Spleen (tissue), 11 donors: ENCODE measurements around the gene C2orf69. TPM values are rescaled to one million over a fixed set of nuclear protein-coding genes. Genes with fewer than 3 reads are reported as not detected.

ENCODE experiments used
- polyA plus RNA-seq, 3 donors: library from polyadenylated mRNA; stranded (reverse); fragments of 200-250 nt; gene quantifications; one replicate each; pipeline ENCODE4 v1.2.1, GENCODE V29; 2013
- small RNA-seq, 4 donors: library from RNA; depleted of rRNA; stranded (forward); fragments of <200 nt; gene quantifications; one replicate each; pipeline ENCODE3, GENCODE V24; 2016
- total RNA-seq, 7 donors: library from RNA; depleted of rRNA in 3 of 7; stranded (reverse); fragments of >200 nt in 3 of 7; fragmentation: NEBNext Ultra II Directional in 4 of 7; extraction: Animal tissue kit (Norgen Biotek cat#: 25700) in 4 of 7; gene quantifications; one replicate each; pipeline versions ENCODE4 v1.1.0 to v1.2.1, GENCODE V29; 2016 to 2021
- donor health status: healthy with polysubstance abuse.
- donor health status: DM: no; HTN: no; CAD: no; lungs with moderate emphysema.
- donor health status: DM: no; HTN: no; CAD: no.
- donor health status: Bipolar disorder and iron deficiency.
- donor health status: healthy.
- donor health status: DM: no; HTN: no; CAD: no.
- donor health status: DM: yes; HTN: yes; CAD: no.

Gene C2orf69
- total and polyA plus RNA-seq, 10 donors = 4.7 to 13.3 (median 10.9) TPM

Small RNAs within 50 kb of the gene (small RNA-seq; reads per million reads assigned to genes)
- 0 reads per million in 4 donors for gene AC108032.1
- 0 reads per million in 4 donors for gene RN7SL717P

Other genes starting within 250 kb of the C2orf69 start
- 10 to 100 TPM in 1 of 7 donors, 1 to 10 TPM in 6; 4.9 to 10.3 (median 8.0) TPM for gene FTCDNL1, start 60.1 kb upstream of the C2orf69 start, total RNA-seq
- gene FTCDNL1, start 60.1 kb upstream of the C2orf69 start, polyA plus RNA-seq = 1 to 10 TPM; 2.1 to 3.7 (median 3.1) TPM
- gene TYW5, start 44.2 kb downstream of the C2orf69 start, total RNA-seq = 10 to 100 TPM in 6 of 7 donors, 1 to 10 TPM in 1; 7.5 to 15.9 (median 10.6) TPM
- gene TYW5, start 44.2 kb downstream of the C2orf69 start, polyA plus RNA-seq = 1 to 10 TPM; 2.7 to 3.9 (median 2.9) TPM
- 10 to 100 TPM in 6 of 7 donors, 1 to 10 TPM in 1; 9.3 to 24.8 (median 12.0) TPM for gene MAIP1, start 44.3 kb downstream of the C2orf69 start, total RNA-seq
- 10 to 100 TPM in 2 of 3 donors, 1 to 10 TPM in 1; 8.1 to 15.3 (median 12.0) TPM for gene MAIP1, start 44.3 kb downstream of the C2orf69 start, polyA plus RNA-seq